HG02763 (cell line): Measurements from ENCODE around the gene CLEC18C.
"Not testable (repeated sequence)": the region's sequence is repeated elsewhere in the genome, so short reads cannot be mapped to it uniquely, and the experiment has no call there.

Experiments used
- ATAC-seq: cut with Tn5 transposase; IDR thresholded peaks from one replicate; pipeline ENCODE4 v1.9.1; 2021; ENCODE audit warnings: mild to moderate bottlenecking, moderate library complexity; ENCODE audit not compliant: unreplicated experiment

CLEC18C gene

DNA sequence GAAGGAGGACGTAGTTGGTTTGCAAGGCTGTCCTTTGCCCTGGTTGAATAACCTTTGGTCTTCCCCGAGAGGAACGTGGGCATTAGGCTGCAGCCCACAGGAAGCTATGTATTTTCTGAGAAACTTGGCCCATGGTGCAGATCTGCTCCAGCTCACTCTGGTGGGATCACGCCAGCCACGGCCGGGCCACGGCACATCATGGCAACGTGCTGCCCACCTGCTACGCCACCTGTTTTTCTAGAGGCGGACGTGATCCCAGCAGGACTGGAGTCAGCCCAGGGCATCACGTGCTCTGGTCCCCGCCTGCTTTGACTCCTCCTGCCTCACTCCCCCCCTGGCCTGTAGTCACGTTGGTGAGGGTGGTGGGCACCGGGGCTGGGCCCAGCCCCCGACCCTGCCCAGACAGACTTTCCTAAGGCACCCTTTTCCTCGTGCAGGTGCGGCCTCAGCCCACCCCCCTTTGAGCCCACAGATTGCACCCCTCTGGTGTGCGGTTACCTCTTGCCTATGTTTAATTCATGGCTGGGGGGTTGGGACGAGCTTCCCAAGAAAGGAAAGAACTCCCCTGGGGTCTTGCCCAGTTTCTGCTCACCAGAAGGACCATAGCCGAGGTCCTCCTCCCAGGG lies at the start of gene CLEC18C:
TSS of gene CLEC18C (plus strand) at position 576 of the 626 bp plus-strand sequence. CDS start 492 bp downstream, outside the sequence.
- ATAC-seq = not testable (repeated sequence)

- not testable (repeated sequence) for ATAC-seq
Observed at GRCh38 chr16:70123822-70124221, 49.8 kb upstream of the CLEC18C start.

DNA sequence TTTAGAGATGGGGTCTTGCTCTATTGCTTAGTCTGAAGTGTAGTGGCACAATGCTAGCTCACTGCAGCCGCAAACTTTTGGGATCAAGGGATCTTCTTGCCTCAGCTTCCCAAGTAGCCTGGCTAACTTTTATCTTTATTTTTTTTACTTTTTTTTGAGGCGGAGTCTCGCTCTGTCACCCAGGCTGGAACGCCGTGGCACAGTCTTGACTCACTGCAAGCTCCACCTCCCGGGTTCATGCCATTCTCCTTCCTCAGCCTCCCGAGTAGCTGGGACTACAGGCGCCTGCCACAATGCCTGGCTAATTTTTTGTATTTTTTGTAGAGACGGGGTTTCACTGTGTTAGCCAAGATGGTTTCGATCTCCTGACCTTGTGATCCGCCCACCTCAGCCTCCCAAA lies 47.4 kb upstream of the CLEC18C start:
- not testable (repeated sequence) for ATAC-seq

DNA sequence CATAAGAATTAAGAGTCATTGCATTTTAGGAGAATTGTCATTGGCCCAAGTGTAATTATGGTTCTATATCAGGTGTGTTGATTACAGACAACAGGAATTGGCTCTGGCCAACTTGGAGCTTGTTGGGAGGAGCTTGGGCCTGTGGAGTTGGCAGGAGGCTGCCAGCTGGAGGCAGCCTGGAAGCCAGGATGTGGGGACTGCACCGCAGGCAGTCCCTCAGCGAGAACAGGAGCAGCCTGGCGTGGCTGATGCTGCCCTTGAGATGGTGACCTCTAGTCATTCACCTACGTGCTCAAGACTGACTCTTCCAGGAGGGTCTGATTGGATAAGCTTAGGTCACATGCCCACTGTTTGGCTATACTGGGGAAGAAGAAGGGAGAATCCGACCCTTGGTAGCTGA lies 45.9 kb upstream of the CLEC18C start:
- ATAC-seq = not testable (repeated sequence)

DNA sequence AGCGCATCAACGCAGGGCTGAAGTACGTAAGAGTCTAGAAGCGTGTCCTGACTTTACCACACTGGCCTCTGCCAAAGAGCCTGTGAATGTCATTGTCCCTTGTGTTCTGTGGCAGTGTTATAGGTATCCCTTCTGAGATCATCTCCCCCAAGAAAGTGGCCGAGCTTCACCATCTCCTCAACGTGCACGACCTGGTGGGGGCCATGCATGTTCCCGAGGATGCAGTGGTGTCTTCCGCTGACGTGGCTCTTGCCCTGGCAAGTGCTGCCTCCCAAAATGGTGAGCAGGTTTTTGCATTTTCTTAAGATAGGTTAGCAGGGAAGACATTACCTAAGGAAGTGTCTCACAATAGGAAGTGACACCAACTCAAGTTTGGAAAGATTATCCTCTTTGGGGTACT lies 44.7 kb upstream of the CLEC18C start:
- not testable (repeated sequence) for ATAC-seq

DNA sequence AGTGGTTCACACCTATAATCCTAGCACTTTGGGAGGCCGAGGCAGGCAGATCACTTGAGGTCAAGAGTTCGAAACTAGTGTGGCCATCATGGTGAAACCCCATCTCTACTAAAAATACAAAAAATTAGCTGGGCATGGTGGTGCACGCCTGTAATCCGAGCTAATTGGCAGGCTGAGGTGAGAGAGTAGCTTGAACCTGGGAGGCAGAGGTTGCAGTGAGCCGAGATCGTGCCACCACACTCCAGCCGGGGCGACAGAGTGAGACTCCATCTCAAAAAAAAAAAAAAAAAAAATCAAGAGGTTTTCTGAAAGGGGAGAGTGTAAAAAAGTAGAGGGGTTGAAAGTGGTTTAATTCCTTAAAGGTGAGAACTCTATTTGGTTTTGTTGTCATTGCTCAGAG lies 37.8 kb upstream of the CLEC18C start:
- ATAC-seq = not testable (repeated sequence)

GRCh38 chr16:70136595-70136994 lies 37.0 kb upstream of the CLEC18C start:
- ATAC-seq = not testable (repeated sequence)

DNA sequence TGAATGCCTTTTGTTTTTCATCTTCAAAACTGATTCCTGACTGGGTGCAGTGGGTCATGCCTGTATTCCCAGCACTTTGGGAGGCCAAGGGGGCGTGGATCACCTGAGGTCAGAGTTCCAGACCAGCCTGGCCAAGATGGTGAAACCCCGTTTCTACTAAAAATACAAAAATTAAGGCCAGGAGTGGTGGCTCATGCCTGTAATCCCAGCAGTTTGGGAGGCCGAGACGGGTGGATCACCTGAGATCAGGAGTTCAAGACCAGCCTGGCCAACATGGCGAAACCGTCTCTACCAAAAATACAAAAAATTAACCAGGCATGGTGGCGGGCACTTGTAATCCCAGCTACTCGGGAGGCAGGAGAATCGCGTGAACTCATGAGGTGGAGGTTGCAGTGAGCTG lies 30.8 kb upstream of the CLEC18C start:
- not testable (repeated sequence) for ATAC-seq

- not testable (repeated sequence) for ATAC-seq
Observed at GRCh38 chr16:70143231-70143895, 30.2 kb upstream of the CLEC18C start.

- ATAC-seq = not testable (repeated sequence)
Observed at GRCh38 chr16:70147853-70148252, 25.7 kb upstream of the CLEC18C start.

DNA sequence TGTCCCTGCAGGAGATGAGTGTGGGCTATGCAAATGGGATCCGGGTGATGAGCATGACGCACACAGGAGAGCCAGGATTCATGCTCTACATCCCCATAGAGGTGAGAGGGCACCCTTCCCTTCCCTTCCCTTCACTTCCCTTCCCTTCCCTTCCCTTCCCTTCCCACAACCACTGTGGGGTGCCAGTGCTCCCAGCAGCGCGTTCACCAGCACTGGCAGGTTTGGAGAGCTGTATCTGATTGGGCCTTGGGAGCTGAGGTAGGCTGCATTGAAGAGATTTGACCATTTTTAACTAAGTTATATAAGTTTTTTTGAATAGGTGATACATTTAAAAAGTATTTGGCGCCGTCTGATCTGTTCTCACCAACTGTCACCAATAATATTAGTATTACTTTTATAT lies 25.1 kb upstream of the CLEC18C start:
- not testable (repeated sequence) for ATAC-seq

DNA sequence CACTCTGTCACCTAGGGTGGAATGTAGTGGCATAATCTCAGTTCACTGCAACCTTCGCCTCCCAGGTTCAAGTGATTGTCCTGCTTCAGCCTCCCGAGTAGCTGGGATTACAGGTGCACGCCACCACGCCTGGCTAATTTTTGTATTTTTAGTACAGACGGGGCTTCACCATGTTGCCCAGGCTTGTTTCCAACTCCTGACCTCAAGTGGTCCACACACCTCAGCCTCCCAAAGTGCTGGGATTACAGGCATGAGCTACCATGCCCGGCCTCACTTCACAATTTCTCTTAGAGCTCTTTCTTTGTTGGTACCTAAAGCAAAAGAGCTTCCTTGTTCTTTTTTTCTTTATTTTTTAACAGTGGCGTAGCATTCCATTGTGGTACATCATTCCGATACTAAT lies 24.3 kb upstream of the CLEC18C start:
- not testable (repeated sequence) for ATAC-seq

DNA sequence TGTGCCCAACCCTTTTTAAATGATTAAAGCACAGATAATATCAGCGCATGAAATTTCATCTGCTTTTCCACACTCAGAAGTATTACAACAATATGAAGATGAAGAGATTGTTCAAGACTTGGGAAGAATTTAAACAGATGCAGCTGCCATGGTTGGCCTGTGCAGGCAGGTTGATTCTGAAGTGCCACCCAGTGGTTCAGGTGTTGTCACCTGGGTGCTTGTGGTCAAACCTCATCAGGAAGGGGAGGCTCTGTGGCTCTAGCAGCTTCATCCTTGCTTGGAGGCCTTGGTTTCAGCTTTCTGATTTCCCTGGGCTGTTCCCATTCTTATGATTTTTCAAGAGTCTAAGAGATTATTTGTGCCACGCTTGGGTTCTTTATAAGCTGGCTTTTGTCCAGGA lies 22.2 kb upstream of the CLEC18C start:
- no peak for ATAC-seq

DNA sequence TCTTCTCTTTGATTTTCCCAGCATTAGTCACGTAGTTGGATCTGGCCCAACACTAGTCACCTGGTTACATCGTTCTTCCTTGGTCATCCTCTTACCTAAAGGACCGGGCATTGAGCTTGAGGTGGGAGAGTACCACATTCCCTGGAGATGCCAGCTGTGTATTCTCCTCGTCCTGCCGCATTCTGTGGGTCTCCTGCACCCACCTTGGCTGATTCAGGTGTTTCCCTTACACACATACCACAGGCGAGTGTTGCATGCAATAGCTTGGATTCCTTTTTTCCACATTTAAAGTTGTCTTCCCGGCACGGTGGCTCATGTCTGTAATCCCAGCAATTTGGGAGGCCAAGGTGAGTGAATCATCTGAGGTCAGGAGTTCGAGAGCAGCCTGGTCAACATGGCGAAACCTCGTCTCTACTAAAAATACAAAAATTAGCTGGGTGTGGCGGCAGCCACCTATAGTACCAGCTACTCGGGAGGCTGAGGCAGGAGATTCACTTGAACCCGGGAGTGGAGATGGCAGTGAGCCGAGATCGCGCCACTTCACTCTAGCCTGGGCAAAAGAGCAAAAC lies 21.6 kb upstream of the CLEC18C start:
- no peak for ATAC-seq

- no peak for ATAC-seq
Observed at GRCh38 chr16:70152578-70153302, 20.8 kb upstream of the CLEC18C start.

DNA sequence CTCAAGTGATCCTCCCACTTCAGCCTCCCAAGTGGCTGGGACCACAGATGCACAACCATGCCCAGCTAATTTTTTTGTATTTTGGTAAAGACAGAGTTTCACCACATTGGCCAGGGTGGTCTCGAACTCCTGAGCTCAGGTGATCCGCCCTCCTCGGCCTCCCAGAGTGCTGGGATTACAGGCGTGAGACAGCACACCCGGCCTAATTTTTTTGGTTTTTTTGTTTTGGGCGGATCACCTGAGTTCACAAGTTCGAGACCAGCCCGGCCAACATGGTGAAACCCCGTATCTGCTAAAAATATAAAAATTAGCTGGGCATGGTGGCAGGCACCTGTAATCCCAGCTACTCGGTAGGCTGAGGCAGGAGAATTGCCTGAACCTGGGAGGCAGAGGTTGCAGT lies 18.9 kb upstream of the CLEC18C start:
- not testable (repeated sequence) for ATAC-seq

DNA sequence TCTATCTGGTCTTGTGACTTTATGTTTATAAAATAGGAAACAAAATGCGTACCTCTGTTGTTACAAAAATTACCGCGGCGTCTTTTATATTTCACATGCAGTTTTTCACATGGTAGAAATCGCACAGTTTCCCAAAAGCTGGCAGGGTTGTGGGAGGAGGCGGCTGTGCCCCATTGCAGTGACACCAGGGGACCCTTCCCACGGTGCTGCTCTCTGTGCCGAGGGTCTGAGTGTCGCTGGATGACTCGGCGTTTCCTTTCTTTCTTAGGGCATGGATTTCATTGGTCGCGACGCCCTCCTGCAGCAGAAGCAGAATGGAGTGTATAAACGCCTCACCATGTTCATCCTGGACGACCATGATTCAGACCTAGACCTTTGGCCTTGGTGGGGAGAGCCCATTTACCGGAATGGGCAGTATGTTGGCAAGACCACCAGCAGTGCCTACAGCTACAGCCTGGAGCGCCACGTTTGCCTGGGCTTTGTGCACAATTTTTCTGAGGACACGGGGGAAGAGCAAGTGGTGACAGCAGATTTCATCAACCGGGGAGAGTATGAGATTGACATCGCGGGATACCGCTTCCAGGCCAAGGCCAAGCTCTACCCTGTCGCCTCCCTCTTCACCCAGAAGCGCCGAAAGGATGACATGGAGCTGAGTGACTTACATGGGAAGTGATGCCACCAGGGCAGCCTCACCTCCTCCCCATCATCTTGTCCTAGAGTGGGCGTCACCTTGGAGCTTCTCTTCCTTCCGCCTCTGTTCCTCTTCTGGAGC lies 17.2 kb upstream of the CLEC18C start:
- ATAC-seq = no peak

- ATAC-seq = no peak
Observed at GRCh38 chr16:70157105-70157476, 16.5 kb upstream of the CLEC18C start.

- no peak for ATAC-seq
Observed at GRCh38 chr16:70157477-70158260, 15.9 kb upstream of the CLEC18C start.
